Stimulated activated CD4-positive, alpha-beta T cell treated with anti-CD3 and anti-CD28 coated beads, Interleukin-4, amount 100 ng/mL, for 4 hours (primary cell): ENCODE measurements around the gene C4B.
"Not testable (repeated sequence)": the region's sequence is repeated elsewhere in the genome, so short reads cannot be mapped to it uniquely, and the experiment has no call there.

ENCODE experiments used
- DNase-seq, 2 experiments: peaks; one replicate each; pipeline ENCODE4 v3.0.0-alpha.2; 2020

C4B gene

GRCh38 chr6:31981744-31982143 is 32.9 kb upstream of the C4B start, which contains the start of gene C4A:
TSS of gene C4A (plus strand) at chr6:31982057. CDS start at chr6:31982108, 51 bp downstream.
- DNase-seq = not testable (repeated sequence)

DNA sequence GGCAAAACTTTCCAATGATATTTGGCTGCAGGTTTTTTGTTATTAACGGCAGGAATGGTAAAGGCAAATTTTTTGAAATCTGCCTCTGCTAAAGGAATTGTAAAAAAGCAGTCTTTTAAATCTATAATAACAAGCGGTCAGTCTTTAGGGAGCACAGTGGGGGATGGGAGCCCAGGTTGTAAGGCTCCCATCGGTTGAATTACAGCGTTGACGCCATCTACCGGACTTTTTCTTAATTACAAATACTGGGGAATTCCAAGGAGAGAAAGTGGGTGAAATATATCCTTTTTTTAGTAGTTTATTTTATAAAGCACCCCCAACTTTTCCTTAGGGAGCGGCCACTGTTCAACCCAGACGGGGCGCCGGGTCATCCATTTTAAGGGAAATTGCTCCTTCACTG is 25.2 kb upstream of the C4B start:
- not testable (repeated sequence) for DNase-seq

- not testable (repeated sequence) for DNase-seq
Observed at GRCh38 chr6:31994421-31994820, 20.2 kb upstream of the C4B start.

DNA sequence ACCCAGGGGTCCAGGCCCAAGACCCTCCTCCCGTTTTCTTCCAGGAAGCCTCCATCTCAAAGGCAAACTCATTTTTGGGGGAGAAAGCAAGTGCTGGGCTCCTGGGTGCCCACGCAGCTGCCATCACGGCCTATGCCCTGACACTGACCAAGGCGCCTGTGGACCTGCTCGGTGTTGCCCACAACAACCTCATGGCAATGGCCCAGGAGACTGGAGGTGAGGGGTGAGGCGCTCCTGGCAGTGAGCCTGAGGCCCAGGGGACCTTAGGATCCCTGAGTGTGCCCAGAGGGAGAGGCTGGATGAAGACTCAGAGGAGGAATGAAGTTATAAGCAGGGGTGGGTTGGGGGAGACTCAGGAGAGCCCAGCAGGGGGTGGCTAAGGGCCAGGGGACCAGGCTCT is 18.2 kb upstream of the C4B start:
- DNase-seq = not testable (repeated sequence)

DNA sequence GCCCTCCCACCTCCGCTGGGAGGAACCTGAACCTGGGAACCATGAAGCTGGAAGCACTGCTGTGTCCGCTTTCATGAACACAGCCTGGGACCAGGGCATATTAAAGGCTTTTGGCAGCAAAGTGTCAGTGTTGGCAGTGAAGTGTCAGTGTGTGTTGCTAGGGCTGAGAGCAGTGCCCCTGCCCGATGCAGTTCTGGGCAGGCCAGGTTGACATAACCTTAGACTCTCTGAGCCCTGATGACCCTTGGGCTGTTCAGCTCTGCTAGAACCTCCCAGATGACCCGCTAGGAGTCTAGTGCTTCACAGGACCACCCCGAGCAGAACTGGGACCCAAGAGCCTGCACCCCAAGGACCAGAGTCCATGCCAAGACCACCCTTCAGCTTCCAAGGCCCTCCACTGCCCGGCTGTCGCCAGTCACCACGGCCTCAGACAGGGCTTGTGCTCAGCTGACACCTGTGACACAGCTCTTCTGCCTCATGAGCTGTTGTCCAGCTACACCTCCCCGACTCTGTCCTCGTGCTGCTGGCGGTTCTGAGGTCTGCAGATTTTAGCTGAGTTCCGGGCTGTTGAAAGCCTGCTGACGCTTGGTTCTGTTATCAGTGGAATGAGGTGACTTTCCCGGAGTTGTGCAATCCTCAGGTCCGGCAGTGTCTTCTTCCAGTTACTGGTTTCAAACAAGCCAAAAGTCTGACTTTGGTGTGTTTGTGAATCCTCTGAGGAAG is 11.9 kb upstream of the C4B start:
- not testable (repeated sequence) for DNase-seq

GRCh38 chr6:32003301-32003700 is 11.3 kb upstream of the C4B start:
- DNase-seq = not testable (repeated sequence)

GRCh38 chr6:32004393-32004792 is 10.2 kb upstream of the C4B start:
- DNase-seq = not testable (repeated sequence)

DNA sequence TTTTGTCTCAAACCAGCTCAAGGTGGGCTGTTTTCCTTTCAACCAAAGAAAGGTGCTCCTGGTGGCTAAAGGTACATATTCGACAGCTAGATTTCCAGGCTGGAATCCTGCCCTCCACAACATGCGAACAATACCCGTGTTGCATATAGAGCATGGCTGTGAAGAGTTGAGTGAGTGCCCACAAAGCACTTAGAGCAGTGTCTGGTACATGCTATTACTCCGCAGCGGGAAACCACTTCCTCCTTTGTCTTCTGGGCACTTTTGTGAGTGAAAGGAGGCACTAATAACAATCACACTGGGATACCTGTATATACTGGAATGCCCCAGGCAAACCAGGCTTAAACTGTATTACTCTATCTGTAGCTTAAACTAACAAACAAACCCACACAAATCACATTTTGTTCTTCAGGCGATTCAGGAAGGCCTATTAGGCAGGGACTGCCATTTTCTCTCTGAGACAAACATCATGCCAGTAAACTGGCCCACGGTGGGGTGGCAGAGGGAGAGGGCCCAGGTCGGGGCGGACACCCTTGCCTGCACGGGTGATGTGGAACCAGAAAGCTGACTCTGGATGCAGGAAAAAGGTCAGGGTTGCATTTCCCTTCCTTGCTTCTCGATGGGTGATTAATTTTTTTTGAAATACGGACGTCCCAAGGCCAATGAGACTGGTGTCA is 9.6 kb upstream of the C4B start:
- not testable (repeated sequence) for DNase-seq

- DNase-seq = not testable (repeated sequence)
Observed at GRCh38 chr6:32005538-32005880, 9.1 kb upstream of the C4B start.

DNA sequence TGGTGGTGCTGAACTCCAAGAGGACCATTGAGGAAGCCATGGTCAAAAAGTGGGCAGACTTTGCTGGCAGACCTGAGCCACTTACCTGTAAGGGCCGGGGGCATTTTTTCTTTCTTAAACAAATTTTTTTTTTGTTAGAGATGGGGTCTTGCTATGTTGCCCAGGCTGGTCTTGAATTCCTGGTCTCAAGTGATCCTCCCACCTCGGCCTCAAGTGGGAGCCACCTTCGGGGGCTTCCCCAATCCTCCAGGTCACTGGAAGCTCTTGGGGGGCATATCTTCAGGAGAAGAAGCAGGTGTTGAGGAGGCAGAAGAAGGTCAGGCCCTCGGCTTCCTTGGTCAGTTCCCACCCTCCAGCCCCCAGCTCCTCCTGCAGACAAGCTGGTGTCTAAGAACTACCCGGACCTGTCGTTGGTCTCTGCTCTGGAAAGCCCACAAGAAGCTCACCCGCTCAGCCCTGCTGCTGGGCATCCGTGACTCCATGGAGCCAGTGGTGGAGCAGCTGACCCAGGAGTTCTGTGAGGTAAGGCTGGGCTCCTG is 8.5 kb upstream of the C4B start:
- not testable (repeated sequence) for DNase-seq

DNA sequence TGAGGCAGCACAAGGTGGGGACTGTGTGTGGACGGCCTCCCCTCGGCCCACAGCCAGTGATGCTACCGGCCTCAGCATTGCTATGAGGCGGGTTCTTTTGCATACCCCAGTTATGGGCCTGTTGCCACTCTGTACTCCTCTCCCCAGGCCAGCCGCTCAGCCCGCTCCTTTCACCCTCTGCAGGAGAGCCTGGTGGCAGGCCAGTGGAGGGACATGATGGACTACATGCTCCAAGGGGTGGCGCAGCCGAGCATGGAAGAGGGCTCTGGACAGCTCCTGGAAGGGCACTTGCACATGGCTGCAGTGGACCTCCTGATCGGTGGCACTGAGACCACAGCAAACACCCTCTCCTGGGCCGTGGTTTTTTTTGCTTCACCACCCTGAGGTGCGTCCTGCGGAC is 7.5 kb upstream of the C4B start:
- not testable (repeated sequence) for DNase-seq

- not testable (repeated sequence) for DNase-seq
Observed at GRCh38 chr6:32008037-32008436, 6.6 kb upstream of the C4B start.

- not testable (repeated sequence) for DNase-seq
Observed at GRCh38 chr6:32008616-32009015, 6.0 kb upstream of the C4B start.

DNA sequence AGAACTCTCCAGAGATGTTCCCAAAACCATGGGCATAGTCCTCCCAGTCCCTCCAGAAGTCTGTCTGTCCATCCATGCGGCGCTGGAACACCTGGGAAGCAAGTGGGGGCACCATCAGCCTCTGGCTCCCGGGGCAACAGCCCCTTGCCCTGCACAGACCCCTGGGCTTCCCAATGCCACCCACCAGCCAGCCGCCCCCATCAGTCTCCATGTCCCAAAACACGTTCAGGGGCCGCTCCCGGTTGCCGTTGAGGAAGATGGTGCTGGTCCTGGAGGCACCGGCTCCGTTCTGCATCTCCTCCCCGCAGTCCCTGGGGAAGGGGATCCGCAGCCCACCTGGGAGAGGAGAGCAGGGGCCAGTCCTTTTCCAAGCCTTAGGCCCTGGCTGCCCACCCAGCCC is 5.1 kb upstream of the C4B start:
- DNase-seq = not testable (repeated sequence)

GRCh38 chr6:32010856-32011530 is 3.6 kb upstream of the C4B start:
- not testable (repeated sequence) for DNase-seq

GRCh38 chr6:32012941-32013617 is 1.5 kb upstream of the C4B start:
- DNase-seq = not testable (repeated sequence)

DNA sequence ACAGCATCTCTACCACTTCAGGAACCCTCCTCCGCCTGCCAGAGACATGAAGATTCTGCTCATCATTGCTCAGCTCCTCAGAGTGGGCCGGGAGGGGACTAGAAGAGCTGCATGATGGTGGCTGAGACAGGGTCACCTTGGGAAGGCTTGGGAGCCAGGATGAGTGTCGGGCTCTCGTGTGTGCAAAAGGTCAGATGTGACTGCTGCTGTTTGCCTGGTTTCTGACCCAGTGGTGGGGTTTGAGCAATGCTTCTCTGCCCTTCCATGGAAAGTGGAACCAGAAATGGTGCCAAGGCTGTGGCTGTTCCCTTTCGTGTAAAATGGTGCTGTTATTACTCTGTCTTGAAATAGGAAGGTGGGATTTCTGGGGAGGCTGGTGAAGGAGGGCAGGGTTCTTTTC is 857 bp upstream of the C4B start:
- DNase-seq = not testable (repeated sequence)

GRCh38 chr6:32022100-32022499 is 7.5 kb downstream of the C4B start:
- not testable (repeated sequence) for DNase-seq

DNA sequence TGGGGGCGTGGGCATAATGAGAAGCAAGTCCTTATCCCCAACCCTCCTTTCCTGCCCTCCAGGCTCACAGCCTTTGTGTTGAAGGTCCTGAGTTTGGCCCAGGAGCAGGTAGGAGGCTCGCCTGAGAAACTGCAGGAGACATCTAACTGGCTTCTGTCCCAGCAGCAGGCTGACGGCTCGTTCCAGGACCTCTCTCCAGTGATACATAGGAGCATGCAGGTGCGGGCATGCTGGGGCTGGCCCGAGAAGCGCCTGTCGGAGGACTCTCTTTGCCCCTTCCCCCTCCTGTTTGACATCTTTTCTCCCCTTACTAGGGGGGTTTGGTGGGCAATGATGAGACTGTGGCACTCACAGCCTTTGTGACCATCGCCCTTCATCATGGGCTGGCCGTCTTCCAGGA is 14.0 kb downstream of the C4B start:
- not testable (repeated sequence) for DNase-seq

DNA sequence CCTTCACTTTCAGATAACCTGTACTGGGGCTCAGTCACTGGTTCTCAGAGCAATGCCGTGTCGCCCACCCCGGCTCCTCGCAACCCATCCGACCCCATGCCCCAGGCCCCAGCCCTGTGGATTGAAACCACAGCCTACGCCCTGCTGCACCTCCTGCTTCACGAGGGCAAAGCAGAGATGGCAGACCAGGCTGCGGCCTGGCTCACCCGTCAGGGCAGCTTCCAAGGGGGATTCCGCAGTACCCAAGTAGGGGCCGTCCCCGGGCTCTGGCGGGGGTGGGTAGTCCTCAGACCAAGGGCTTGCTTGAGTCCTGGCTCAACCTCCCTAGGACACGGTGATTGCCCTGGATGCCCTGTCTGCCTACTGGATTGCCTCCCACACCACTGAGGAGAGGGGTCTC is 15.0 kb downstream of the C4B start:
- not testable (repeated sequence) for DNase-seq

GRCh38 chr6:32035283-32036013 is 20.9 kb downstream of the C4B start:
- DNase-seq = not testable (repeated sequence)

- not testable (repeated sequence) for DNase-seq
Observed at GRCh38 chr6:32037136-32037535, 22.5 kb downstream of the C4B start.
